ENCODE measurements around the gene ARHGEF25. TPM values are rescaled to one million over a fixed set of nuclear protein-coding genes. Genes with fewer than 3 reads are reported as not detected.
A peak's percentile ranks its signal among the peaks of the same experiment; 100 is the strongest.

ARHGEF25 gene
- total and polyA plus RNA-seq, 2 donors (not counting 1 experiment from before 2014, with no cell fraction given), result 0.12 TPM; not detected in 1

- Histone ChIP-seq H3K9ac (ENCODE audit: low read length) (no peak overlapping the region), H2AFZ (ENCODE audit: insufficient read depth, low read depth, low read length, poor library complexity, severe bottlenecking) (no peak overlapping the region), H3K4me1 (ENCODE audit: control insufficient read depth in 2 of 2, insufficient read depth in 2 of 2, low read length in 2 of 2) (peaks cover 0 to 3% of the 10 kb centered on the region in 2 donors), H3K36me3 (replicated peaks in 1 of 2; ENCODE audit: control extremely low read depth in 1 of 2, control insufficient read depth in 1 of 2, extremely low read depth in 1 of 2, insufficient read depth in 2 of 2, low read length in 1 of 2) (no peaks in the 10 kb centered on the region), H3K4me2 (replicated peaks; ENCODE audit: low read depth, low read length, poor library complexity, severe bottlenecking) (no peak overlapping the region), H3K79me2 (ENCODE audit: control insufficient read depth, insufficient read depth, low read length) (no peaks in the 10 kb centered on the region), H3K27me3 (replicated peaks in 1 of 4; ENCODE audit: control extremely low read depth in 1 of 4, control insufficient read depth in 3 of 4, insufficient read depth in 4 of 4, low read length in 3 of 4) (peaks cover 0 to 46% (median 10%) of the 10 kb centered on the region in 4 experiments), H3K4me3 (ENCODE audit: control extremely low read depth in 1 of 5, extremely low read depth in 1 of 5, insufficient read depth in 1 of 5, low read depth in 2 of 5, low read length in 4 of 5) (no peak overlapping the region), H4K20me1 (ENCODE audit: control insufficient read depth, insufficient read depth, low read length, poor library complexity, severe bottlenecking) (no peaks in the 10 kb centered on the region), H3K9me3 (ENCODE audit: control extremely low read depth in 1 of 3, control insufficient read depth in 2 of 3, insufficient read depth in 1 of 3, low read length in 2 of 3) (no peaks in the 10 kb centered on the region), H3K27ac (ENCODE audit: low read length in 2 of 2) (no peak overlapping the region)
- ATAC-seq (ENCODE audit: low read depth) (peak; percentile 100), DNase-seq (peak; percentile 88)
- no peak overlapping the region for H3K4me3 Mint-ChIP-seq
- no peaks in the 10 kb centered on the region for H3K9me3 Mint-ChIP-seq (ENCODE audit: insufficient read depth)
- POLR2A ChIA-PET, result interaction anchor here (0.6 to 1.0 kb wide), 2 partner anchors 36 to 104 kb away, joined by 3 read pairs; no protein-coding TSS in a partner anchor
- H3K4me1 Mint-ChIP-seq, result peaks cover 2% of the 10 kb centered on the region
- peaks cover 14% of the 10 kb centered on the region for H3K27me3 Mint-ChIP-seq
- CTCF ChIA-PET, result interaction anchor here (0.6 to 7.2 kb wide), 31 partner anchors 10 to 321 kb away, joined by 3 to 122 read pairs (median 5); partner anchors contain the start of genes ARHGEF25, B4GALNT1, DCTN2 and OS9
- no peak overlapping the region for H3K27ac Mint-ChIP-seq
- intact Hi-C loops (cut with micrococcal nuclease), result loop anchor here (1.0 to 2.0 kb wide), 6 partner anchors 8 to 159 kb away; partner anchors contain the start of genes B4GALNT1, MBD6 and PIP4K2C
- no peak for TF ChIP-seq EZH2 (IDR thresholded peaks at IDR 0.05; ENCODE audit: borderline replicate concordance, insufficient read depth, low read depth, low read length, poor library complexity, severe bottlenecking)
- peak; percentile 98 for TF ChIP-seq CTCF (IDR thresholded peaks at IDR 0.05)
- WGBS (ENCODE audit: insufficient coverage), result 63% methylated on average over 10 of the region's 13 CpGs
Measured at GRCh38 chr12:57583008-57583831, 28.0 kb upstream of the ARHGEF25 start.

GRCh38 chr12:57584050-57584449, 27.2 kb upstream of the ARHGEF25 start:
- DNase-seq, result no peak
- CTCF ChIA-PET, result interaction anchor here (0.9 to 7.2 kb wide), 23 partner anchors 9 to 320 kb away, joined by 3 to 122 read pairs (median 7); partner anchors contain the start of genes ARHGEF25, B4GALNT1, OS9 and PIP4K2C
- Mint-ChIP-seq H3K27ac (no peak overlapping the region), H3K4me1 (peaks cover 2% of the 10 kb centered on the region), H3K9me3 (ENCODE audit: insufficient read depth) (no peaks in the 10 kb centered on the region), H3K4me3 (no peak overlapping the region), H3K27me3 (peaks cover 10% of the 10 kb centered on the region)
- no peak for ATAC-seq (ENCODE audit: low read depth)
- no peak overlapping the region for H3K4me2 ChIP-seq (replicated peaks; ENCODE audit: low read depth, low read length, poor library complexity, severe bottlenecking)
- H3K4me1 ChIP-seq (ENCODE audit: control insufficient read depth in 2 of 2, insufficient read depth in 2 of 2, low read length in 2 of 2), result peaks cover 0 to 3% of the 10 kb centered on the region in 2 donors
- no CpG with 5 or more reads among the region's 2 CpGs for WGBS (ENCODE audit: insufficient coverage)
- H3K27me3 ChIP-seq (replicated peaks in 1 of 4; ENCODE audit: control extremely low read depth in 1 of 4, control insufficient read depth in 3 of 4, insufficient read depth in 4 of 4, low read length in 3 of 4), result peaks cover 0 to 53% (median 11%) of the 10 kb centered on the region in 4 experiments
- H3K9ac ChIP-seq (ENCODE audit: low read length), result no peak overlapping the region
- H3K79me2 ChIP-seq (ENCODE audit: control insufficient read depth, insufficient read depth, low read length), result no peaks in the 10 kb centered on the region
- POLR2A ChIA-PET, result no interaction called here
- TF ChIP-seq CTCF (IDR thresholded peaks at IDR 0.05) (no peak), EZH2 (IDR thresholded peaks at IDR 0.05; ENCODE audit: borderline replicate concordance, insufficient read depth, low read depth, low read length, poor library complexity, severe bottlenecking) (no peak)
- intact Hi-C loops (cut with micrococcal nuclease), result no loop called here
- no peaks in the 10 kb centered on the region for H4K20me1 ChIP-seq (ENCODE audit: control insufficient read depth, insufficient read depth, low read length, poor library complexity, severe bottlenecking)
- no peak overlapping the region for H2AFZ ChIP-seq (ENCODE audit: insufficient read depth, low read depth, low read length, poor library complexity, severe bottlenecking)
- no peak overlapping the region for H3K27ac ChIP-seq (ENCODE audit: low read length in 2 of 2)
- no peaks in the 10 kb centered on the region for H3K36me3 ChIP-seq (replicated peaks in 1 of 2; ENCODE audit: control extremely low read depth in 1 of 2, control insufficient read depth in 1 of 2, extremely low read depth in 1 of 2, insufficient read depth in 2 of 2, low read length in 1 of 2)
- no peak overlapping the region for H3K4me3 ChIP-seq (ENCODE audit: control extremely low read depth in 1 of 5, extremely low read depth in 1 of 5, insufficient read depth in 1 of 5, low read depth in 2 of 5, low read length in 4 of 5)
- H3K9me3 ChIP-seq (ENCODE audit: control extremely low read depth in 1 of 3, control insufficient read depth in 2 of 3, insufficient read depth in 1 of 3, low read length in 2 of 3), result no peaks in the 10 kb centered on the region

Data from B cell (primary cell).